PC-3 (cell line): ENCODE results near the gene EDEM1. TPM values are rescaled to one million over a fixed set of nuclear protein-coding genes. Genes with fewer than 3 reads are reported as not detected.

Source experiments
- ATAC-seq: fragments of 200-7000 bp; cut with Tn5 transposase; 2 replicates; pipeline ENCODE4 v1.9.1; 2020; ENCODE audit warnings: mild to moderate bottlenecking, moderate library complexity
- BruUV-seq: library from RNA; stranded (reverse); fragments of 400-500 nt; replicated peaks from 2 replicates; lab custom pipeline; 2021; lab: Mats Ljungman, UMichigan
- CTCF ChIA-PET: fragments of 300-600 bp; sonication (Branson Sonifier 250); formaldehyde crosslinking; loops from one replicate; lab custom pipeline; 2022; ENCODE audit warnings: antibody characterized with exemption; lab: Charles Lee
- POLR2A ChIA-PET: fragments of 300-600 bp; sonication (Branson Sonifier 250); formaldehyde crosslinking; loops from one replicate; lab custom pipeline; 2022; ENCODE audit warnings: antibody characterized with exemption; ENCODE audit not compliant: unreplicated experiment; lab: Charles Lee
- DNase-seq: peaks from one replicate; pipeline ENCODE4 v3.0.0-alpha.2; 2015
- H2AFZ ChIP-seq: fragments of 300-600 bp; sonication (generic); 2 replicates; pipeline ENCODE4 v1.6.0; 2016; ENCODE audit warnings: antibody characterized with exemption, low read length
- H3F3A ChIP-seq: fragments of 300-600 bp; sonication (generic); one replicate; pipeline ENCODE4 v1.6.0; 2017; ENCODE audit warnings: antibody characterized with exemption, low read length, control low read depth, mild to moderate bottlenecking; ENCODE audit not compliant: unreplicated experiment
- H3K27ac ChIP-seq: fragments of 300-600 bp; sonication (generic); 2 replicates; pipeline ENCODE4 v1.5.1; 2016; ENCODE audit warnings: mild to moderate bottlenecking, low read length
- H3K27me3 ChIP-seq: fragments of 300-600 bp; sonication (generic); 2 replicates; pipeline ENCODE4 v1.6.1; 2016; ENCODE audit warnings: low read length, mixed read lengths
- H3K36me3 ChIP-seq: fragments of 300-600 bp; sonication (generic); 2 replicates; pipeline ENCODE4 v1.6.1; 2016; ENCODE audit warnings: low read depth, mixed run types, low read length, mixed read lengths
- H3K4me1 ChIP-seq: fragments of 300-600 bp; sonication (generic); 2 replicates; pipeline ENCODE4 v1.5.1; 2016; ENCODE audit warnings: low read length; ENCODE audit not compliant: insufficient read depth
- H3K4me2 ChIP-seq: fragments of 300-600 bp; sonication (generic); 2 replicates; pipeline ENCODE4 v1.6.0; 2016; ENCODE audit warnings: low read length
- H3K4me3 ChIP-seq: fragments of 300-600 bp; sonication (generic); 2 replicates; pipeline ENCODE4 v1.5.1; 2016; ENCODE audit warnings: mild to moderate bottlenecking, low read length, mixed read lengths
- H3K79me2 ChIP-seq: fragments of 300-600 bp; sonication (generic); 2 replicates; pipeline ENCODE4 v1.6.1; 2017; ENCODE audit warnings: low read length, mixed read lengths
- H3K9ac ChIP-seq: fragments of 300-600 bp; sonication (generic); 2 replicates; pipeline ENCODE4 v1.6.0; 2016; ENCODE audit warnings: mild to moderate bottlenecking, low read length
- H3K9me2 ChIP-seq: fragments of 300-600 bp; sonication (generic); replicated peaks from 2 replicates; pipeline ENCODE4 v1.6.1; 2016; ENCODE audit warnings: mixed run types, low read length, mixed read lengths
- H3K9me3 ChIP-seq: fragments of 300-600 bp; sonication (generic); 2 replicates; pipeline ENCODE4 v1.6.1; 2016; ENCODE audit warnings: low read length, mixed read lengths
- H4K20me1 ChIP-seq: fragments of 300-600 bp; sonication (generic); 2 replicates; pipeline ENCODE4 v1.6.1; 2016; ENCODE audit warnings: low read length, mixed read lengths
- CTCF ChIP-seq: fragments of 300-600 bp; sonication (generic); conservative IDR thresholded peaks from 2 replicates; pipeline ENCODE4 v1.5.1; 2017; ENCODE audit warnings: antibody characterized with exemption, low read depth, mild to moderate bottlenecking, low read length
- EZH2 ChIP-seq: fragments of 300-600 bp; sonication (generic); IDR thresholded peaks from one replicate; pipeline ENCODE4 v1.6.1; 2017; ENCODE audit warnings: antibody characterized with exemption, mild to moderate bottlenecking, low read length; ENCODE audit not compliant: unreplicated experiment
- EZH2phosphoT487 ChIP-seq: fragments of 300-600 bp; sonication (generic); IDR thresholded peaks from 2 replicates; pipeline ENCODE4 v1.6.1; 2018; ENCODE audit warnings: mild to moderate bottlenecking, antibody characterized with exemption, low read length, borderline replicate concordance
- intact Hi-C: fragments of 100-400 bp; cut with micrococcal nuclease; formaldehyde crosslinking; loops from 2 replicates; pipeline ENCODE4 v1.9.0; 2023
- total RNA-seq: library from RNA; depleted of rRNA; stranded (reverse); fragments of >200 nt; gene quantifications from 2 replicates; pipeline ENCODE4 v1.2.3, GENCODE V29; 2014

The EDEM1 gene
- total RNA-seq, 1 experiment from 2014 or later = 39.4 TPM

- ATAC-seq = no peak
- no peak overlapping the region for H2AFZ ChIP-seq
- intact Hi-C loops = no loop called here
- no peak for DNase-seq
- H3K9ac ChIP-seq = no peak overlapping the region
- 0 out of 2 replicates have a peak, but pooled peaks cover 7% of the 10 kb centered on the region for H3K27me3 ChIP-seq
- BruUV-seq = no TSS peak
- no peaks in the 10 kb centered on the region for H3K79me2 ChIP-seq
- H3K9me2 ChIP-seq = no peaks in the 10 kb centered on the region
- TF ChIP-seq EZH2 = no peak
- TF ChIP-seq EZH2phosphoT487 = no peak
- no peak for TF ChIP-seq CTCF
- no peaks in the 10 kb centered on the region for H3K36me3 ChIP-seq
- ChIA-PET CTCF (no interaction called here), POLR2A (no interaction called here)
- H3F3A ChIP-seq = no peaks in the 10 kb centered on the region
- H3K9me3 ChIP-seq = no peaks in the 10 kb centered on the region
- H3K4me1 ChIP-seq = no peaks in the 10 kb centered on the region
- no peaks in the 10 kb centered on the region for H4K20me1 ChIP-seq
- H3K4me2 ChIP-seq = no peak overlapping the region
- no peak overlapping the region for H3K27ac ChIP-seq
- no peak overlapping the region for H3K4me3 ChIP-seq
Measured at GRCh38 chr3:5262507-5262906, 75.0 kb downstream of the EDEM1 start.

GRCh38 chr3:5264093-5264600 is 76.6 kb downstream of the EDEM1 start:
- H3K79me2 ChIP-seq = no peaks in the 10 kb centered on the region
- no peak overlapping the region for H3K4me2 ChIP-seq
- intact Hi-C loops = no loop called here
- no peaks in the 10 kb centered on the region for H3K4me1 ChIP-seq
- ChIA-PET POLR2A (no interaction called here), CTCF (no interaction called here)
- no peak overlapping the region for H3K27ac ChIP-seq
- ATAC-seq (no peak), DNase-seq (no peak)
- BruUV-seq = no TSS peak
- H2AFZ ChIP-seq = no peak overlapping the region
- no peak for TF ChIP-seq CTCF
- TF ChIP-seq EZH2phosphoT487 = no peak
- TF ChIP-seq EZH2 = no peak
- H3K27me3 ChIP-seq = 0 out of 2 replicates have a peak, but pooled peaks cover 11% of the 10 kb centered on the region
- no peak overlapping the region for H3K4me3 ChIP-seq
- H4K20me1 ChIP-seq = no peaks in the 10 kb centered on the region
- no peaks in the 10 kb centered on the region for H3K9me3 ChIP-seq
- H3K36me3 ChIP-seq = no peaks in the 10 kb centered on the region
- no peaks in the 10 kb centered on the region for H3F3A ChIP-seq
- H3K9ac ChIP-seq = no peak overlapping the region
- no peaks in the 10 kb centered on the region for H3K9me2 ChIP-seq

GRCh38 chr3:5264896-5265770 is 77.6 kb downstream of the EDEM1 start:
- Histone ChIP-seq H3K9me3 (no peaks in the 10 kb centered on the region), H3K27ac (no peak overlapping the region), H4K20me1 (no peaks in the 10 kb centered on the region), H3K27me3 (0 out of 2 replicates have a peak, but pooled peaks cover 8% of the 10 kb centered on the region), H3K4me3 (no peak overlapping the region), H3K36me3 (no peaks in the 10 kb centered on the region), H3K4me2 (no peak overlapping the region), H3F3A (no peaks in the 10 kb centered on the region), H3K4me1 (no peaks in the 10 kb centered on the region), H3K79me2 (no peaks in the 10 kb centered on the region), H3K9me2 (no peaks in the 10 kb centered on the region), H2AFZ (no peak overlapping the region), H3K9ac (no peak overlapping the region)
- ATAC-seq (no peak), DNase-seq (no peak)
- intact Hi-C loops = loop anchor here (1.0 kb wide), 1 partner anchor 32 kb away; no protein-coding TSS in a partner anchor
- TF ChIP-seq CTCF = no peak
- no peak for TF ChIP-seq EZH2
- no peak for TF ChIP-seq EZH2phosphoT487
- ChIA-PET POLR2A (no interaction called here), CTCF (no interaction called here)
- BruUV-seq = no TSS peak
